LNCaP clone FGC (cell line): ENCODE results near the gene HMCN2.

ENCODE experiments used
- DNase-seq: peaks from one replicate; pipeline ENCODE4 v3.0.0-alpha.2; 2011; ENCODE audit warnings: low read depth
- H3K4me3 ChIP-seq: 2 replicates; pipeline ENCODE4 v1.5.1; 2011; ENCODE audit warnings: mild to moderate bottlenecking, low read depth, low read length, control low read depth
- TF ChIP-seq, protein P1 (sequence below): IDR thresholded peaks from 2 replicates; pipeline ENCODE4 v1.5.1; 2012; ENCODE audit warnings: mild to moderate bottlenecking; ENCODE audit not compliant: control insufficient read depth, insufficient read depth; ENCODE audit errors: extremely low read depth

Gene HMCN2

DNA sequence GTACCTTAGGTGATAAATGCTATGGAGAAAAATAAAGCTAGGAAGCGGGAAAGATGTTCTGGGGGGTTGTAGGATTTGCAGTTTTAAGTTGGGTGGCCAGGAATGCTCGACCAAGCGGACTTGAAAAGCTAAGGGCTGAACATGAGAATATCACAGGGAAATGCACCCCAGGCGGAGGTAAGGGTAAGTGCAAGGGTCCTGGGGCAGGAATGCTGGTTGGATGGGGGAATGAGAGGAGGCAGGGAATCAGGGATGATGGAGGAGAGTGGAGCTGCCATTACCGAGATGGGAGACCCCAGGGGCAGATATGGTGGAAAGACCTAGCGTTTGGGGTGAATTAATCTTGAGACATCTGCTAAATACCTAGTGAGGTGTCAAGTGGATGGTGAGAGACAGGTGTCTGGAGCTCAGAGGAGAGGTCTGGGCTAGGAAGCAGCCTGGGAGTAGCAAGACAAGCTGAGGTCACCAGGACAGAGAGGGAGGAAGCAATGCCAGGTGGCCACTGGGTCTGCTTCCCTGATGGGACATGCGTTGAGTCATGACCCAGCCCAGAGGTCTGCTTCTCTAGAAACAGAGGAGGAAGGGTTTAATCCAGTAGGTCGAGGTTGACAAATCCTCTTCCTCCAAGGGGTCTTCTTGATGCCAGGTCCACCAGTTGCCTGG, 101.5 kb downstream of the HMCN2 start:
- no peak for DNase-seq
- TF ChIP-seq, protein P1, sequence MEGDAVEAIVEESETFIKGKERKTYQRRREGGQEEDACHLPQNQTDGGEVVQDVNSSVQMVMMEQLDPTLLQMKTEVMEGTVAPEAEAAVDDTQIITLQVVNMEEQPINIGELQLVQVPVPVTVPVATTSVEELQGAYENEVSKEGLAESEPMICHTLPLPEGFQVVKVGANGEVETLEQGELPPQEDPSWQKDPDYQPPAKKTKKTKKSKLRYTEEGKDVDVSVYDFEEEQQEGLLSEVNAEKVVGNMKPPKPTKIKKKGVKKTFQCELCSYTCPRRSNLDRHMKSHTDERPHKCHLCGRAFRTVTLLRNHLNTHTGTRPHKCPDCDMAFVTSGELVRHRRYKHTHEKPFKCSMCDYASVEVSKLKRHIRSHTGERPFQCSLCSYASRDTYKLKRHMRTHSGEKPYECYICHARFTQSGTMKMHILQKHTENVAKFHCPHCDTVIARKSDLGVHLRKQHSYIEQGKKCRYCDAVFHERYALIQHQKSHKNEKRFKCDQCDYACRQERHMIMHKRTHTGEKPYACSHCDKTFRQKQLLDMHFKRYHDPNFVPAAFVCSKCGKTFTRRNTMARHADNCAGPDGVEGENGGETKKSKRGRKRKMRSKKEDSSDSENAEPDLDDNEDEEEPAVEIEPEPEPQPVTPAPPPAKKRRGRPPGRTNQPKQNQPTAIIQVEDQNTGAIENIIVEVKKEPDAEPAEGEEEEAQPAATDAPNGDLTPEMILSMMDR: no peak

DNA sequence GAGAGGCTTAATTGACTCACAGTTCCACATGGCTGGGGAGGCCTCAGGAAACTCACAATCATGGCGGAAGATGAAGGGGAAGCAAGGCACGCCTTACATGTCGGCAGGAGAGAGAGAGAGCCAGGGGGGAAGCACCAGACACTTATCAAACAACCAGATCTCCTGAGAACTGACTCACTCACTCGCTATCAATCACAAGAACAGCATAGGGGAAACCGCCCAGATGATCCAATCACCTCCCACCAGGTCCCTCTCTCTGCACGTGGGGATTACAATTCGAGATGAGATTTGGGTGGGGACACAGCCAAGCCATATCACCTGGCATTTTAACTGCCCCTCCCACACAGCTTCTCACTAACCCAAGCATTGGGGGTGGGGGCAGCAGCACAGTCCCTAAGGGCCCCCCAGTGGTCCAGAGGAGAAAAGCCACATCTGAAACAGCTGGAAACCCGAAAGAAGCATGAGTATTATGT, 103.1 kb downstream of the HMCN2 start:
- H3K4me3 ChIP-seq: no peak overlapping the region
- TF ChIP-seq, protein P1: no peak
- DNase-seq: no peak

More for the DNA sequence above, 101.5 kb downstream of the HMCN2 start:
- H3K4me3 ChIP-seq: no peak overlapping the region

DNA sequence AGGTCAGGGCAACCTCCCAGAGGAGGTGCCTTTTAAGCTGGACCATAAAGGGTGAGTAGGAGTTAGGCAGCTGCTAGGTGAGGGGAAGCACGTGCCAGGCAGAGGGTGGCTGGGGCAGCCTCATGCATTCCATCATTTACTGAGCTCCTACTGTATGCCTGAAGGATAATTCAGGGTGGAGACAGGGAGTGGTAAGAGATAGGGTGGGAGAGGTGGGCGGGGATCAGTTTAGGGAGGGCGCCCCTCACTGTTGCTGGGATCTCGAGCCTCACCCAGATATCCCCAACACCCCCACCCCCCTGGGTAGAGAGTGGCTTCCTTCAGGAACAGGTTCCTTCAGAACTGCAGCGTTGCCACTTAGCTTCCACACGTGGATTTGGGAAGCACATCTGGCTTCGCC, 104.7 kb downstream of the HMCN2 start:
- TF ChIP-seq, protein P1: no peak
- DNase-seq: no peak
- H3K4me3 ChIP-seq: no peak overlapping the region

DNA sequence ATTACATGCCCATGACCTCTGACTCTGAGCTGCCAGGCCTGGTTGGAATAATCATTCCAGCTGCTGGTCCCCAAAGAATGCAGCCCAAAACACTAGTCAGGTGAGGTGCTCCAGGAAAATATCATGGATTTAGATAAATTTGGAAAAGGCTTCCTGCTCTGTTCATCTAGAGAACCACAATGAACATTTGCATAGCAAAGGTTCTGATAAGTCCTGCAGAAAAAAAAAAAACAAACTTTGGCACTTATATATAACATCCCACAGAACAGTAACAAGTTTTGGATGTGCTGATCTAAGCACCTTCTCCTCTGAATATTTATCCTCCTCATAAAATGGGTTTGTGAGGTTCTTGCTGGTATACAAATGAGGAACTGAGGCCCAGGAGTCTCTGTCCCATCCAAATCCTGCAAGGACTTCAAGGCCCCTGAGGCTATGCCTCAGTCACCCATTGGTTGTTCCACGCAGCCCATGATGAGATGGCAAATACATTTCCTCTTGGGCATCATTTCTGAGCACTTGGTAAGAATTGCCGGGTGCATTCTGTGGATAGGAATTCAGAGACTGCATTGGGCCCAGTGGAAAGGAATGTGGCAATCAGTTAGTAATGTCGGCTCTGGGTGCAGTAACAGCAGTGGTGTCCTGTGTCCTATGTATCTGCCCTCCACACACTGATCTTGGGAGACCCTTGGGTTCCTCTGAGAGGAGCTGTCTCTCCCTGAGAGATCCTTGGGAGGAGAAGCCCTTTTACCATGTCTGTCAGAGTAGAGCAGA, 105.8 kb downstream of the HMCN2 start:
- no peak for DNase-seq
- no peak overlapping the region for H3K4me3 ChIP-seq
- TF ChIP-seq, protein P1: no peak

DNA sequence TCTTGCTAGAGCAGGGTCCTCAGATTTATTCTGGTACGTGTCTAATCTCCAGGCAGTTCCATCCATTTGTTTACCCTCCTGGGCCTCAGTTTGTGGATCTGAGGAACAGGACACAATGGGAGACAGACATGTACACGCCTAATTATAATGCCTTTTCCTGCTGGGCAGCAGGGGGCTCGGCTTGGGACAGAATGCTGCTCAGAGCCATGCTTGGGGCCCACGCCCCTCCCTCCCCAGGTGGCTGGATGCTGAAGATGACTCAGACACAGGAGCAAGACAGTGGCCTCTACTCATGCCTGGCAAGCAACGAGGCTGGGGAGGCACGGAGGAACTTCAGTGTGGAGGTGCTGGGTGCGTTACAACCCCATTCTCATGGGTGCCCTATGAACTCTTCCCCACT, 106.5 kb downstream of the HMCN2 start:
- DNase-seq: no peak
- TF ChIP-seq, protein P1: no peak
- H3K4me3 ChIP-seq: no peak overlapping the region

DNA sequence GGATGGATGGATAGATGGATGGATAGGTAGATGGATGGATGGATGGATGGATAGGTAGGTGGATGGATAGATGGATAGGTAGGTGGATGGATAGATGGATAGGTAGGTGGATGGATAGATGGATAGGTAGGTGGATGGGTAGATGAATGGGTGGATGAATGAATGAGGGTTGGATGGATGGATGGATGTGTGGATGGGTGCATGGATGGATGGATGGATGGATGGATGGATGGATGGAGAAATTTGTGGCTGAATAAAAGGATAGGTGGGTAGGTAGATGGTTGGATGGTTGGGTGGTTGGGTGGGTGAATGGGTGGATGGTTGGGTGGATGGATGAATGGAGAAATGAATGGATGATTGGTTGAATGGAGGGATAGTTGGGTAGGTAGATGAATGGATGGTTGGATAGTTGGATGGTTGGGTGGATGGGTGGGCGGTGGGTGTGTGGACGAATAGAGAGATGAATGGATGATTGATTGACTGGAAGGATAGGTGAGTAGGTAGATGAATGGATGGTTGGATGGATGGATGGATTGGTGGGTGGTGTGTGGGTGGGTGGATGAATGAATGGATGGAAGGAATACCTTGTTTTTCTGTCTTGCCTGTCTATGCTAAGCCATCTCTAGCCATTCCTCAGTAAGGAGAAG, 108.2 kb downstream of the HMCN2 start:
- DNase-seq: no peak
- TF ChIP-seq, protein P1: no peak
- no peak overlapping the region for H3K4me3 ChIP-seq
